GM12872 (cell line): ENCODE measurements around the gene GABRB2.

ENCODE experiments used
- TF ChIP-seq, protein P1 (sequence below): IDR thresholded peaks from 3 replicates; pipeline ENCODE4 v1.5.1; 2011; ENCODE audit warnings: low read depth, mild to moderate bottlenecking, low read length, moderate library complexity; ENCODE audit not compliant: insufficient read depth

Gene GABRB2

DNA sequence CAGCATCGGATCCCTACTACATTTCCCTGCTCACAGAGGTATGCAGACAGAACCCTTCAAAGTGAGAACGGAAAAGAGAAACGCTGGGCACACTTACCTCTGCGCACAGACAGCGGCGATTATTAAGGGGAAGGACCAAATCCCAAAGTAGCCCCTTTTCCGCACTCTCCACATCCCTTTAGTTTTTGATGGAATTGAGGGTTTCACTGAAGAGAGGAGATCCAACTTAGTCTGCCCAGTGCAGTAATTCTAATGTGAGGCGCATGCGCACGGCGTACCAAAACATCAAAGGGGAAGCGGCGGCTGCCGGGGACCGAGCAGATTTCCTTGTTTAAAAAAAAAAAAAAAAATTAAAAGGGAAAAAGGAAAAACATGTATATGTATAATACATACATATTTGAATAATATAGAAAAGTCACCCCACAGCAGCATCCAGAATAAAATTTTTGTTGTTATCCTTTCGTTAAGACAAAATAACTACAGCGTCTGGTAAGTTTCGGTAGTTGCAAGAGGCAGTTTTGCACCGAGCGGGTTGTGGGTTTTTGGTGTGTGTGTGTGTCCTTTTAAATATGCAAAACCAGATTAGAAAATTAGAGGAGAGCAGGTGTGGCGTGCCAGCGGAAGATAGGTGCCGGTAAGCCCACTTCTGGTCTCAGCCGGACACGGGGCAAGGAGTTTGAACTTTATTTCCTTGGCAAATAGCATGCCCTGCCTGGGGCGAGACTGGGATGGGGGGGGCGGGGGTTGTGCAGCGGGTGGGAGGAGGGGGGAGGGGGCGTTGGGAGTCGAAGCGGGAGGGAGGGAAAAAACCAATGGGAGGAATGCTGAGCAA is at the start of gene GABRB2:
Gene GABRB2, minus strand, starts transcription at position 256 of the 832 bp plus-strand sequence. Its CDS starts 82 bp downstream, at position 174.
- TF ChIP-seq, protein P1, sequence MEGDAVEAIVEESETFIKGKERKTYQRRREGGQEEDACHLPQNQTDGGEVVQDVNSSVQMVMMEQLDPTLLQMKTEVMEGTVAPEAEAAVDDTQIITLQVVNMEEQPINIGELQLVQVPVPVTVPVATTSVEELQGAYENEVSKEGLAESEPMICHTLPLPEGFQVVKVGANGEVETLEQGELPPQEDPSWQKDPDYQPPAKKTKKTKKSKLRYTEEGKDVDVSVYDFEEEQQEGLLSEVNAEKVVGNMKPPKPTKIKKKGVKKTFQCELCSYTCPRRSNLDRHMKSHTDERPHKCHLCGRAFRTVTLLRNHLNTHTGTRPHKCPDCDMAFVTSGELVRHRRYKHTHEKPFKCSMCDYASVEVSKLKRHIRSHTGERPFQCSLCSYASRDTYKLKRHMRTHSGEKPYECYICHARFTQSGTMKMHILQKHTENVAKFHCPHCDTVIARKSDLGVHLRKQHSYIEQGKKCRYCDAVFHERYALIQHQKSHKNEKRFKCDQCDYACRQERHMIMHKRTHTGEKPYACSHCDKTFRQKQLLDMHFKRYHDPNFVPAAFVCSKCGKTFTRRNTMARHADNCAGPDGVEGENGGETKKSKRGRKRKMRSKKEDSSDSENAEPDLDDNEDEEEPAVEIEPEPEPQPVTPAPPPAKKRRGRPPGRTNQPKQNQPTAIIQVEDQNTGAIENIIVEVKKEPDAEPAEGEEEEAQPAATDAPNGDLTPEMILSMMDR, result no peak

GRCh38 chr5:161585798-161586197 is 39.3 kb upstream of the GABRB2 start:
- TF ChIP-seq, protein P1, result no peak

- TF ChIP-seq, protein P1, result no peak
Measured at GRCh38 chr5:161580621-161581020, 34.1 kb upstream of the GABRB2 start.

GRCh38 chr5:161572914-161573313 is 26.4 kb upstream of the GABRB2 start:
- TF ChIP-seq, protein P1, result no peak

DNA sequence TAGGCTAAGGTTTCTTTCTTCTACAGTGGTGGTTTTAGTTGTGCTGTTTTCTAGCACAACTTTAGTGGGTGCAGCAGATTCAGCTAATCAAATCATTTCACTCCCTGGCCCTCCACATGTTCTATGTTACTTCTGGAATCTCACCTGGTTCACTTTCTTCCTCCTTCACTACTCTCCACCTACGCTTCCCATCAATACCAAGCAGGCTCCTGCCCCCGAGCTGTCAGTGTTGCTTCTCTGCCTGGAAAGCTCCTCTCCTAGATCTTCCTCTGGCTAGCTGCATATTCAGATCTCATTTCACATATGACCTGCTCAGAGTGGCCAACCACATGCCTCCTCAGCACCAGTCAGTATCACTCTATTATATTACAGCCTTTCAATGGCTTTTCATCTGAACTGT is 19.6 kb upstream of the GABRB2 start:
- TF ChIP-seq, protein P1, result no peak

DNA sequence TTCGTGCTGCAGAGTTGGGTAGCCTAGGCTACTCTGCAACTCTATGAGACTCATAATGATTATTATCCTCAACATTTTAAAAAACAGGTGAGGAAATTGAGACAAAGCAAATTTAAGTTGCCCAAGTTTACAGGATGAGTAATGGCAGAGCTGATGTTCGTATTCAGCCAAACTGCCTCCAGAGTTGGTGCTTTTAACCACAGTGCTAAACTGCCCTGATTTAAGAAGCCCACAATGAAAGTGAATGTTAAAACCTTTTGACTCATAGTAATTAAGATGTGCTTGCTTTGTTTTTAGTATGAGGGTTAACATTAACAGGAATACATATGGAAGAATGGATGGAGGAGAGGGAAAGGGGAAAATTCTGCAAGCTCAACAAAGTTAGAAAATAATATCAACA is 15.9 kb upstream of the GABRB2 start:
- TF ChIP-seq, protein P1, result no peak

GRCh38 chr5:161549106-161549505 is 2.6 kb upstream of the GABRB2 start:
- TF ChIP-seq, protein P1, result no peak
